Skin epidermis (tissue), 12 donors: ENCODE results near the gene CRYBB2.
"Not testable (repeated sequence)": the region's sequence is repeated elsewhere in the genome, so short reads cannot be mapped to it uniquely, and the experiment has no call there.

Source experiments
- H3K27ac ChIP-seq, 21 experiments: fragments of 200-600 bp; sonication (generic) in 11 of 21; one replicate each; pipeline ENCODE4 v1.5.0; 2020; ENCODE audit warnings: mild to moderate bottlenecking in 3 of 21, inconsistent platforms in 2 of 21, moderate library complexity in 2 of 21
- H3K4me3 ChIP-seq, 7 experiments: fragments of 200-600 bp; sonication (generic) in 2 of 7; one replicate each; pipeline ENCODE4 v1.5.0; 2020; ENCODE audit warnings: inconsistent platforms in 2 of 7, mild to moderate bottlenecking in 2 of 7, moderate library complexity in 1 of 7

CRYBB2 gene, protein sequence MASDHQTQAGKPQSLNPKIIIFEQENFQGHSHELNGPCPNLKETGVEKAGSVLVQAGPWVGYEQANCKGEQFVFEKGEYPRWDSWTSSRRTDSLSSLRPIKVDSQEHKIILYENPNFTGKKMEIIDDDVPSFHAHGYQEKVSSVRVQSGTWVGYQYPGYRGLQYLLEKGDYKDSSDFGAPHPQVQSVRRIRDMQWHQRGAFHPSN

DNA sequence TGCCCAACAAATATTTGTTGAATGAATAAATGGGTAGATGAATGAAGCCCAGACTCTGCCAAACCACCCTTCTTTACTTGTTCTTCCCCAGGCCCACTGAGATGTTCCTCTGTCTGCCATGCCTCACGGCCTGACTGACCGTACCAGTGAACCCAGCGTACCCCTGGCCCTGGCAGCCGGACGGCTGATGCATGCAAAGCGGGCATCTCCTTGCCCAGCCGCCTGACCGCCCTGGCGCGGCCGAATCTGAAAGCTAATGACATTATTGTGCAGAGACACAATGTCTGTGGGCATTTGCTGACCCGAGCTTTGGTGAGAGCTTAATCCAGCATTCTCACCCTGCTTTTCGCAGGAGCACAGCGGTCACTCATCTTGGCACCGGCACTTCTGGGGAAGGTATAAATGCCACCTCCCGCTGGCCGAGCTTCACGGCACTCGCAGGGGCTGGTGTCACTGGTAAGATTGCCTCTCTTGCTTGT lies at the start of gene CRYBB2:
TSS of gene CRYBB2 (plus strand) at position 429 of the 479 bp plus-strand sequence. CDS start 1,791 bp downstream, outside the sequence.
- H3K4me3 ChIP-seq = no peak within 1 kb of the TSS
- H3K27ac ChIP-seq = no peak within 1 kb of the TSS

DNA sequence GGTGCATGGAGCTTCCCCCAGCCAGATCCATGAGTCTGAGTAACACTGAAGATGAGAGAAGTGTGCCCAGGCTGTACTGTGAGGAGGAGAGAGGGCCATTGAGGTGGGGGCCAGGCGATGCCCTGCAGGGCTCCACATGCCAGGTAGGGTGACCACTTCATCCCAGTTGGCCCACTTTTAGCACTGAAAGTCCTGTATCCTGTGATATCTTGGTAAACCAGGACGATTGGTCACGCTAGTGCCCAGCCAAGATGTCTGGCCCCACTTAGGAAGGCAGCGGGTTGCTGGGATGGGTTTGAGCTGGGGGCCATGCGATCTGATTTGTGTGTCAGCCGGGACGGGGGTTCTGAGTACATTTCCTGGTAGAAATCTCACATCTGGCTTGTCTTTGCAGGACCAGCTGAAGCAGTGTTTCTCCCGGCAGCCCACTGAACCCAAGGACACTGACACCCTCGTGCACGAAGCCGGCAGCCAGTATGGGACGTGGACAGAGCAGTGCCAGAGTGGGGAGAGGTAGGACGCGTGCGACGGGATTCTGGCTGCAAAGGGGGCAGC lies 48.9 kb upstream of the CRYBB2 start:
- H3K27ac ChIP-seq = no peak overlapping the region
- no peak overlapping the region for H3K4me3 ChIP-seq

DNA sequence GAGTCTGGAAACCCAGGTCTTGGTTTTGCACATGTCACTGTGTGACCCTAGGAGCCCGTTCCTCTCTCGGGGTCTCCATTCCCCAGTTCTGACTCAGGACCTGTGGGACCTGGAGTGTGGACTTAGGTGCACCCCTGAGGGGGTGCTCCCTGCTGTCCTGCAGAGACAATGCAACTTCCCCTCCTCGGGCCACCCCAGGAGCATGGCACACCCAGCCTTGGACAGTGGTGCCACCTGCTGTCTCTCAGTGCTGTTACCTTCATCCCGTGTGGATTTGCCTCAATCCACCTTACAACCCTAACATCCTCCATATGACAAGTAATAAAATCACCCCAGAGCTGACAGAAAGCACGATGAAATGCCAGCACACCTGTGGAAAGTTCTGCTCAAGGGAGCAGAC lies 47.3 kb upstream of the CRYBB2 start:
- no peak overlapping the region for H3K27ac ChIP-seq
- H3K4me3 ChIP-seq = no peak overlapping the region

DNA sequence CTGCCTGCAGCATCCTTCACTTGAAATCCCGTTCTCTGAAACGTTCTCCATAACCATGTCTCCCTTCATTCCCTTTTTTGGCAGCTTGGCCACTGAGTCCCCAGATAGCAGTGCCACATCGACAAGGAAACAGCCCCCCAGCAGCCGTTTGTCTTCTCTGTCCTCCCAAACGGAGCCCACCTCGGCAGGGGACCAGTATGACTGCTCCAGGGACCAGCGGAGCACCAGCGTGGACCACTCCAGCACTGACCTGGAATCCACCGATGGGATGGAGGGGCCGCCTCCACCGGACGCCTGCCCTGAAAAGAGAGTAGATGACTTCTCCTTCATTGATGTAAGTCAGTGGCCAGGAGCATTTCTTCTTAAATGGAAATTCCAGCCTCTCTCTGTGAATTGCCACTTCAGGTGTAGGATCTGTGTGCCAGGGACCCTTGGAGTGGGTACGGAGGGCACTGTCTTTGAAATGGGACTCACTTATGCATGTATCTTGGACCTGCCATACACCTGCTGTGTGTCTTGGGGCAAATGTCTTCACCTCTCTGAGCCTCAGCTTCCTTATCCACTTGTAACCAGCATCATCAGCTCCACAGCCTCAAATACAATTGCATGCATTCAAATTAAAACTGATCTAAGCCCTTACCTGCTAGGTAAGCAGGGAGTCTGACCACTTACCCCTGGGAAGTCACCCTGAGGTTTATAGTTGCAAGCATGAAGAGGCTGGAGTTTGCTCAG lies 45.1 kb upstream of the CRYBB2 start:
- Histone ChIP-seq H3K4me3 (no peak overlapping the region), H3K27ac (no peak overlapping the region)

DNA sequence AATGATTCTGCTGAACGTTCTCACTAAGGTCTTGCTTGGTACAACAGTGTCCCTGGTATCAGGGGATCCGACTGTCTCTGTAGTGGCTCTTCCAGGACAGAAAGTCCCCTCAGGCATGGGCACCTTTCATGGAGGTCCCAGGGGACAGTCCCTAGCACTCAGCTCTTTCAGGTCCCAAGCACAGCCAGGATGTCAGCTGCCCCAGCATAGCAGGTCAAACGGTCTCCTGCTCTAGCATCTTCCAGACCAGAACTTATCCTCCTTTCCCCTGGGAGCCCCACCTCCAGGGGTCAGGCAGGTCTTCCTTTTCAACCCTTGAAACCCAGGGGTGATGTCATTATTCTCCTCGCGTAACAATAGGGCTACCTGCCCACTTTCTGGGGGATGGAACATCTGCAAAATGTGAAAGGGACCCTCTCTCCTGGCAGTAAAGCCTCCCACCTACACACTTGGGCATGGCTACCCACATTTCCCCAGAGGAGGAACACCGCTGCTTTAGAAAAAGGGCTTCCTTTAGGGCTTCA lies 44.5 kb upstream of the CRYBB2 start:
- H3K27ac ChIP-seq = no peak overlapping the region
- no peak overlapping the region for H3K4me3 ChIP-seq

DNA sequence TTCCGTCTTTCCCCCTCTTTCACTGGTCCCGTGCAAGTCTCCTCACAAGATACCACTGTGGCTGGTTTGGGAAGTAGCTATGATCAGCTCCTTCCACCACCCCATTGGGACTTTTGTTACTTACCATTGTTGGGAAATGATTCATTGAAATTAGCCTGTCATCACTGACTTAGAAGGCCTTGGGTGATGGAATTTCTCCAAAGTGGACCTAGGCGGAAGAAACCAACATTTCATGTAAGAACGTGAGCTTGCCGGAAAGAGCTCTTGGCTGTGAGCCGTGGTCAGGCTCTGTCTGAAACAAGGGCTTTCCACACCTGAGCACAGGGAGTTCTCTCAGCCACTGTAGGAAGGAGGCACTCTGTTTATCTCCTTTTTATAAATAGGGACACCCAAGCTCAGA lies 43.3 kb upstream of the CRYBB2 start:
- Histone ChIP-seq H3K27ac (peak overlapping the region in 2 of 21 experiments; percentile 38 to 42), H3K4me3 (no peak overlapping the region)

DNA sequence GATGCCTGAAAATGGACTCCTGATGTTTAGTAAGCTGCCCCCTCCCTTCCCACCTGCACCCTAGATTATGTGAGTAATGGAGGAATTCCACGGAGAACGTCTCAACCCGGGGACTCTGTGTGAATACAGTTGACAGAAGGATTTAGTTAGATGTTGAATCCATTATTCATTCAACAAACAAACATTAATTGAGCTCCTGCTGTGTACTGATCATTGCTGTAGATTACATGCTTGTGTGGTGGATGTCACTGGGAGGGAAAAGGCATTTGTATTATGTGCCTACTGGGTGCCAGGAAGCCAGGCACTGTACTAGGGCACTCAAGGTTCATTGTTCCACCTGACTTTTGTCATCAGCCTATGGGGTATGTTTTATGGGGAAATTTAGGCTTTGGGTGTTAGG lies 42.6 kb upstream of the CRYBB2 start:
- H3K27ac ChIP-seq = peak overlapping the region in 1 of 21 experiments; percentile 38
- no peak overlapping the region for H3K4me3 ChIP-seq

DNA sequence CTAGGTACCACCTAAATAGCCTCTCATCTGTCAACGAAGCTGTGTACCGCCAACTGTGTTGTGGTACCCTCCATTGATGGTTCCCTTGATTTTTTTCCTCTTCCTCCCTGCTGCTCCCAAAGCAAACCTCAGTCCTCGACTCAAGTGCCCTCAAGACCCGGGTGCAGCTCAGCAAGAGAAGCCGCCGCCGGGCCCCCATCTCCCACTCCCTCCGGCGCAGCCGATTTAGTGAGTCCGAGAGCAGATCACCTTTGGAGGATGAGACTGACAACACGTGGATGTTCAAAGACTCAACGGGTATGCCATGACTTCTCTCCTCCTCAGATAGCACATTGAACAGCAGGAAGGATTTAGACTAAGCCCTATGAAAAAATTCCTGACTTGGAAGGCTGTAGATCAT lies 42.2 kb upstream of the CRYBB2 start:
- no peak overlapping the region for H3K27ac ChIP-seq
- H3K4me3 ChIP-seq = no peak overlapping the region

DNA sequence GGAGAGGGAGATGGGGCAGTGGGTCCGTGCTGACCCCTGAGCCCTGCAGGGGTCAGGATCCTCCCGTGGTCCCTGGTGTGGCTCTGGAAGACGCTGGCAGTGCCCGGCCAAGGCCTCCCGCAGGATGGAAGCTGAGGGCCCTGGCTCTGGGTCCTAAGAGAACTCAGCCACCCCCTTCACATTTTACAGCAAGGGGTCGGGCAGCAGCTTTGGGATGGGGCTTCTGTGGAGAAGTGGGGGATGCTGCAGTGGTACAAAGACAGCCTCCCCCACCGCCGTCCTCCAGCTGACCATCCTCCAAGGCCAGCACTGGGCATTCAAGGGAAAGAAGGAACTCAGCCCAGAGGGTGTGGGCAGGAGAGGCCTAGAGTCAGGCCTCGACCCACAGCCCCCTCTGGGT lies 41.5 kb upstream of the CRYBB2 start:
- Histone ChIP-seq H3K27ac (no peak overlapping the region), H3K4me3 (no peak overlapping the region)

DNA sequence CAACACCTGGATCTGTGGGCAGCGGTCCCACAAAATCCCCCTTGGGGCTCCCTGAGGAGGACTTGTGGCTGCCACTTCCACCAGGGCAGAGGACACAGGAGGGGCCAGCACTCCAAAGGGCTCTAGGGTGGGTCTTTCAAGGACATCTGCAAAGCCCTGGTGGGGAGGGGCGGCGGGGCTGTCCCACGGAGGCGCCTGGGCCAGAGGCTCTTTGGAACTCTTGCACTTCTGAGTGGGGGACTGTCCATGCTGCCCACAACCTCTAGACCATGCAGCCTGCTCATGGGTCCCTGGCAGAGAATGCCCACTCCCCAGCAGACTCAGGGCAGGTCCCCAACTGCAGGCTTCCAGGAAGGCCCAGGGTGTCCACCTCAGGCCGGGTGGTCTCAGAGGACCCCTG lies 41.1 kb upstream of the CRYBB2 start:
- not testable (repeated sequence) for H3K4me3 ChIP-seq
- peak overlapping the region in 2 of 21 experiments; percentile 34 to 74 for H3K27ac ChIP-seq

DNA sequence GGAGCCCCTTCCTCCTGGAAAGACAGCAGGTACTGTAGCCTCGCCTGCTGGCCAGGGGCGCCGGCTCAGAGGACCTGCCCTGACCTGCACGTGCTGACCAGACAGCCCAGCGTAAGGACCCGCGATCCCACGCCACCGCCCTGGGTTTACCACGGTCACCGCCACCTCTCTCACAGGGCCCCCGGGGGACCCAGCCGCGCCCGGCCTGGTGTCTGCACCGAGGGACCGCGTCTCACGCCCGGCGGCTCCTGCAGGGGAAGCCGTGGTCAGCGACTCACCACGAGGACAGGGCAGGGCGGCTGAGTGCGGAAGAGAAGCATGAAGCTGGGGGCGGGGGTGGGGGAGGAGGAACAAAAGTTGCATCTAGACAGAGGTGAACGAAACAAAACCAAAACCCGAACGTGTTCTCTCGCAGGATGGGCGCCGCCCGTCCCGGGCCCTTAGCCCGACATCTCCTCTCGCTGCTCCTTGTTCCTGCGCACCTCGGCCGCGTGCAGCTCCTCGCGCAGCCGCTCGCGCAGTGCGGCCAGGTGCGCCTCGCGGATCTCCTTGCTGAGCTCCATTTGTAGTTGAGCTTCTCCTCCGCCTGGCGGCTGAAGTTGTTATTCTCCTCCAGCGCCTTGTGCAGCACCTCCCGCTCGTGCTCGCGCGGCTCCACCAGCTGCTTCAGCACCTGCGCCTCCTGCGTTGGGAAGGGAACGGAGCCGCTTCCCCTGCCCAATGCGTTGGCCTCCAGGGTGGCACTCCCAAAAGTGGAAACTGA lies 40.4 kb upstream of the CRYBB2 start:
- peak overlapping the region in 1 of 7 experiments; percentile 11 for H3K4me3 ChIP-seq
- H3K27ac ChIP-seq = peak overlapping the region in 2 of 21 experiments; percentile 34 to 74

DNA sequence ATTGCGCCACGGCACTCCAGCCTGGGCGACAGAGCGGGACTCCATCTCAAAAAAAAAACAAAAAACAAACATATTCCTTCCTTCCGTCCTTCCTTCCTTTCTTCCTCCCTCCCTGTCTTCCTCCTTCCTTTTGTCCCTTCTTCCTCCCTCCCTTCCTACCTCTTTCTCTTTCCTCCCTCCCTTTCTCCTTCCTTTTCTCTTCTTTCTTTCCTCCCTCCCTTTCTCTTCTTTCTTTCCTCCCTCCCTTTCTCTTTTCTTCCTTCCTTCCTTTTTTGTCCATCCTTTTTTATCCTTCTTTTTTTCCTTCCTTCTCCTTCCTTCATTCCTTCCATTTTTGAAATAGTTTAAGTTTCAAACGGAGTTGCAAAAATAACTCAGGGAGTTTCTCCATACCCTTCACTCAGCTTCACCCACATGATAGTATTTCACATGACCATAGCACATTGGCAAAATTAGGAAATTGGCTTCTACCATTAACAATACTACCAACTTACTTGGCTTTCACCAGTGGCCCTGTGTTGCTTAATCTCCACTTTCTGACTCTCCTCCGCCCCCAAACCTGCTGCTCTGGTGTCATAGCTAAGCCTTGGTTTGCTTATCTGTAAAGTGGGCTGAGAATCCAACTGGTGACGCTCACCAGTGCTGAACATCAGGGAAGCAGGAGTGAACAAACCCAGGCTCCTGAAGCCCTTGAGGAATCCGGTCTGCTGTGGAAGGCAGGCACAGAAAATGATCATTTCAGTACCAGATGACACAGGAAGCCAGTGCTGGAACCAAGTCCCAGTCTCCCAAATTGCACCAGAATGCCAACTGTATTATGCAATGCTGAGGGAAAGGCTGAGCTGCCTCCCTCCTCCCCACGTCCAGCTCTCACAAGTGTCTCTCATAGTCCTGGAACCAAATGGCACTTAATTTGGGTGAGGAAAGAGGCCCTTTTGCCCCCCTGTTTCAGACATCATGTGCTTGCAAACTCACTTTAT lies 37.0 kb upstream of the CRYBB2 start:
- Histone ChIP-seq H3K27ac (no peak overlapping the region), H3K4me3 (no peak overlapping the region)

DNA sequence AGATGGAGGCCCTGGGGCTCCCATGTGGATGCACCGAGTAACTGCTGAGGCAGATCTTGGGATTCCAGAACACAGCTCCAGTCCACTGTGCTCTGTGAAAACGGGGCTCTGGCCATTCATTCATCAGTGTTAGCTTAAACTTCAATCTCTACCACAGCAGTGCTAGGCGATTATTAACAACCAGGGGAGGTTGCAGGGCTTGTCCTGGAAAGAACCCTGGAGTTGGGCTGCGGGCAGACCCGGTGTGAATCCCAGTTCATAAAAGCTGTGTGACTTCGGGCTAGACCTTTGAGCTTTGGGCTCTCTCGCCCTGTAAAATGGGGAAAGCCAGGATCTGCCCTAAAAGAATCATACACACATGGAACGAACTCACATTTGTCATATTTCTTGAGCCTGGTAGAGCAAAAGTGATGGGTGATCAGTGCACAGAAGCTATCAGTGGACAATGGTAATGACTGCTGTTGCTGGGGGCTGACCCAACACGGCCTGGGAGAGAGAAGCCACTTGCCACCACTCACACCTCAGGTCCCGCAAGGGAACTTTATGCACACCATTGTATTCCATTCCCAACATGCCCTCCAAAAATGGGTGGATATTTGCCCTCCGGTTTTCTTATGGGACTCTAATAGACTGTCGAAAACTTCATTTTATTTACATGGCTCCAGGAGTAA lies 35.4 kb upstream of the CRYBB2 start:
- Histone ChIP-seq H3K27ac (no peak overlapping the region), H3K4me3 (no peak overlapping the region)

DNA sequence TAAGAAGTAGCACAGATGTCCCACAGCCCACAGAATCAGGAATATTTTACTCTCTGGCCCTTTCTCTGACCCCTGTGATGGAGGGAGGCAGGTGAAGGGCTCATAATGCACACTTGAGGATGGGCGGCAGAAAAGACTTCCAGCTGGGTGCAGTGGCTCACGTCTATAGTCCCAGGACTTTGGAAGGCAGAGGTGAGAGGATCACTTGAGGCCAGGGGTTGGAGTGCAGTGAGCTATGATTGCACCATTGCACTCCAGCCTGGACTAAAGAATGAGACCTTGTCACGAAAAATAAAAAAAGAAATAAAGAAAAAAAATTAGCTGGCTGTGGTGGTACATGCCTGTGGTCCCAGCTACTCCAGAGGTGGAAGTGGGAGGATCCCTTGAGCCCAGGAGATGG lies 33.3 kb upstream of the CRYBB2 start:
- Histone ChIP-seq H3K4me3 (no peak overlapping the region), H3K27ac (no peak overlapping the region)

DNA sequence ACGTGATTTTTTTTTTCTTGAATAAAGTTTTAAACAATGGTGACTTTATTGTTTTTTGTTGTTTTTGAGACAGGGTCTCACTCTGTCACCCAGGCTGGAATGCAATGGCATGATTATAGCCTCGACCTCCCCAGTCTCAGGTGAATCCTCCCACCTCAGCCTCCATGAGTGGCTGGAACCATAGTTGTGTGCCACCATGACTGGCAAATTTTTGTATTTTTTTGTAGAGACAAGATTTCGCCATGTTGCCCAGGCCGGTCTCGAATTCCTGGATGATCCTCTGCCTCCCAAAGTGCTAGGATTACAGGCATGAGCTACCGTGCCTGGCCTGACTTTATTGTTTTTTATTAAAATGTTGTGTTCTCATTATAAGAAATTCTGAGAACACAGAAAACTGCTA lies 32.0 kb upstream of the CRYBB2 start:
- Histone ChIP-seq H3K4me3 (no peak overlapping the region), H3K27ac (no peak overlapping the region)

DNA sequence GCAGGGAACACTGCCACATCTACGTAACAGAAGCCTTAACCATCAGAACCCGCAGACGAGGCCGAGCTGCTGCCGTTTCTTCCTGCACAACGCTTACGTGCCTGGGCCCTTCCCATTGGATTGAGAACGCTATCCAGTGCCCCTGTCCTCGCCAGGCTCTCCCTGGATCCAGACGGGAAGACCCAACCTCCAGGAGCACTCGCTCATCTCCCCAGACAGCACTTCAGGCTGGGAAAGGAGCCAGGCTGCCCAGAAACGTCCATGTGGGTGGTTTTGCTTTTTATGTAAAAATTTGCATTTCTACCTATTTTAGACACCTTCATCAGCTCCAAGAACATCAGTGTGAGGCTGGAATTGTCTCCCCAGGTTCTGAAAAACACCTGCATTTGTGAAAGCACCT lies 27.0 kb upstream of the CRYBB2 start:
- Histone ChIP-seq H3K27ac (no peak overlapping the region), H3K4me3 (no peak overlapping the region)

DNA sequence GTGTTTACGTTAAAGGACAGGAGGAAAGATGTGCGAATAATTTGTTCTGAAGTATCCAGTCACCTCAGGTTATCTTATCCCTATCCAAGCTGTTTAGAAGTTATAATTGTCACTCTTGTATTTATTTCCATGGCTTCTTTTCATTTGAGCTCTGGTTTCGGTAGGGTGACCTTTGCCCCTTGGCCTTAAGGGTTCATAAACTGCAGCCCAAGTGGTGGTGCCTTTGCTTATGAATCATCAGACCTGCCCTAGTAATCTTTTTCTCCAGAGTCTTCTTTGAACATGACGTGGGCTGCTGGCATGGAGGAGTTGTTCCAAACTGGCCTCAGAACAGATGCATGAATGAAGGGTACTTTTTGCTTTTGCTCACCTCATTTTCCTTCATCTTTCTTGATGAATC lies 26.3 kb upstream of the CRYBB2 start:
- no peak overlapping the region for H3K27ac ChIP-seq
- no peak overlapping the region for H3K4me3 ChIP-seq

DNA sequence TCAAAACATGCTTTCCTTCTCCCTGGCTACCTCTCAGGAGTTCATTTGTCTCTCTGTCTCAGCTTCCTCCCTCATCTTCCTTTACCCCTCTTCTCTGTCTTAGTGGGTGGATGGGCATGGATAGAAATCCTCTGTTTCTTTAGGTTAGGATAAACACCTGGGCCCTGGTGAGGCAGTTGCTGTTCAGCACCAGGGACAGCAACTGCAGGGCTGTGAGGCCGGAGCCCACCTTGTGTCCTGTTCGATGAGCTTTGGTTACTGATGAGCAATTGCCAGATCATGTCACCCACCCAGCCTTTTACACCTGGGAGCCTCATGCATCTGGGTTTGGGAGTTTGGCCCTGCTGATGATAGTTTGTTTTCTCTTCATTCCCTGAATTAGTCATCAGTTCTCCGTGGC lies 25.9 kb upstream of the CRYBB2 start:
- Histone ChIP-seq H3K4me3 (no peak overlapping the region), H3K27ac (no peak overlapping the region)

DNA sequence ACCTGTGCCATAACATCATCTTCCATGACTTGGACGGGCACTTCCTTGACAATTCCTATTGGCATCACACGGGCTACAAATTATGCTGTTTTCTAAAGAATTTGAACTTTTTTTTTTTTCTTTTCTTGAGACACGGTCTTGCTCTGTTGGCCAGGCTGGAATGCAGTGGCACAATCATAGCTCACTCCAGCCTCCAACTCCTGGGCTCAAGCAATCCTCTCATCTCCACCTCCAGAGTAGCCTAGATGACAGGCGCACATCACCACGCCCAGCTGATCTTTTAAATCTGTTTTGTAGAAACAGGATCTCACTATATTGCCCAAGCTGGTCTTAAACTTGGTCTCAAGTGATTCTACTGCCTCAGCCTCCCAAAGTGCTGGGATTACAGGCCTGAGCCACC lies 23.1 kb upstream of the CRYBB2 start:
- Histone ChIP-seq H3K27ac (no peak overlapping the region), H3K4me3 (no peak overlapping the region)
